GM23338 (cell line): Measurements from ENCODE around the gene COBL. TPM values are rescaled to one million over a fixed set of nuclear protein-coding genes. Genes with fewer than 3 reads are reported as not detected.

Experiments used
- ATAC-seq: fragments of 200-7000 bp; cut with Tn5 transposase; 3 replicates; pipeline ENCODE4 v1.9.1; 2020
- DNase-seq: peaks from one replicate; pipeline ENCODE4 v3.0.0-alpha.2; 2015; ENCODE audit warnings: low spot score
- H2AFZ ChIP-seq: fragments of 200-600 bp; sonication (generic); 2 replicates; pipeline ENCODE4 v1.8.0; 2016; ENCODE audit warnings: antibody characterized with exemption, mild to moderate bottlenecking, moderate library complexity
- H3F3A ChIP-seq: fragments of 200-600 bp; sonication (generic); replicated peaks from 2 replicates; pipeline ENCODE4 v1.8.0; 2017; ENCODE audit warnings: antibody characterized with exemption, mixed run types, low read depth
- H3K27ac ChIP-seq: fragments of 200-600 bp; sonication (generic); 2 replicates; pipeline ENCODE4 v1.6.1; 2016; ENCODE audit warnings: low read depth
- H3K27me3 ChIP-seq: fragments of 200-600 bp; sonication (generic); 2 replicates; pipeline ENCODE4 v1.8.0; 2016; ENCODE audit warnings: mild to moderate bottlenecking, mixed run types, moderate library complexity; ENCODE audit not compliant: insufficient read depth
- H3K36me3 ChIP-seq: fragments of 200-600 bp; sonication (generic); 2 replicates; pipeline ENCODE4 v1.8.0; 2016; ENCODE audit warnings: mild to moderate bottlenecking; ENCODE audit not compliant: insufficient read depth
- H3K4me1 ChIP-seq: fragments of 200-600 bp; sonication (generic); 2 replicates; pipeline ENCODE4 v1.8.0; 2016; ENCODE audit warnings: mild to moderate bottlenecking, moderate library complexity; ENCODE audit not compliant: insufficient read depth
- H3K4me2 ChIP-seq: fragments of 200-600 bp; sonication (generic); 2 replicates; pipeline ENCODE4 v1.7.1; 2017; ENCODE audit warnings: mixed run types
- H3K4me3 ChIP-seq: fragments of 200-600 bp; sonication (generic); 2 replicates; pipeline ENCODE4 v1.6.1; 2016; ENCODE audit warnings: mixed run types
- H3K79me2 ChIP-seq: fragments of 200-600 bp; sonication (generic); replicated peaks from 2 replicates; pipeline ENCODE4 v1.8.0; 2017; ENCODE audit warnings: mild to moderate bottlenecking; ENCODE audit not compliant: insufficient read depth
- H3K9me2 ChIP-seq: fragments of 200-600 bp; sonication (generic); 2 replicates; pipeline ENCODE4 v1.8.0; 2017; ENCODE audit not compliant: insufficient read depth
- H4K20me1 ChIP-seq: fragments of 200-600 bp; sonication (generic); replicated peaks from 2 replicates; pipeline ENCODE4 v1.8.0; 2017; ENCODE audit warnings: mild to moderate bottlenecking; ENCODE audit not compliant: insufficient read depth
- H3K27ac Mint-ChIP-seq: 2 replicates; pipeline ENCODE4 v1.8.0; 2020; ENCODE audit warnings: inconsistent platforms, mild to moderate bottlenecking, moderate library complexity, mixed read lengths
- H3K27me3 Mint-ChIP-seq: 3 replicates; pipeline ENCODE4 v1.8.0; 2022; ENCODE audit warnings: low read depth, mild to moderate bottlenecking, moderate library complexity, mixed read lengths, inconsistent platforms; ENCODE audit not compliant: insufficient read depth, poor library complexity
- H3K36me3 Mint-ChIP-seq: 3 replicates; pipeline ENCODE4 v1.8.0; 2021; ENCODE audit warnings: low read depth, mild to moderate bottlenecking, inconsistent platforms, moderate library complexity, mixed read lengths
- H3K4me1 Mint-ChIP-seq: 3 replicates; pipeline ENCODE4 v1.8.0; 2020; ENCODE audit warnings: mild to moderate bottlenecking, inconsistent platforms, mixed read lengths
- H3K4me3 Mint-ChIP-seq: 3 replicates; pipeline ENCODE4 v1.8.0; 2021; ENCODE audit warnings: moderate library complexity, mild to moderate bottlenecking, inconsistent platforms, mixed read lengths
- H3K9me3 Mint-ChIP-seq: 3 replicates; pipeline ENCODE4 v1.8.0; 2020; ENCODE audit warnings: moderate library complexity, mild to moderate bottlenecking, inconsistent platforms, mixed read lengths
- CREB1 ChIP-seq: fragments of 250-450 bp; sonication (Bioruptor Pico); IDR thresholded peaks from 2 replicates; pipeline ENCODE4 v1.5.0; 2020; ENCODE audit warnings: low read depth, mild to moderate bottlenecking, moderate library complexity
- EZH2 ChIP-seq: fragments of 200-600 bp; sonication (generic); IDR thresholded peaks from one replicate; pipeline ENCODE4 v1.8.0; 2017; ENCODE audit warnings: antibody characterized with exemption, mild to moderate bottlenecking, low read depth; ENCODE audit not compliant: unreplicated experiment
- EZH2phosphoT487 ChIP-seq: fragments of 200-600 bp; sonication (generic); IDR thresholded peaks from one replicate; pipeline ENCODE4 v1.8.1; 2018; ENCODE audit warnings: antibody characterized with exemption; ENCODE audit not compliant: unreplicated experiment
- JUNB ChIP-seq: IDR thresholded peaks from one replicate; pipeline ENCODE4 v1.6.1; 2016; ENCODE audit warnings: antibody characterized with exemption; ENCODE audit not compliant: unreplicated experiment
- NANOG ChIP-seq: IDR thresholded peaks from 2 replicates; pipeline ENCODE4 v1.6.1; 2016; ENCODE audit warnings: antibody characterized with exemption, borderline replicate concordance
- POLR2AphosphoS5 ChIP-seq: IDR thresholded peaks from 2 replicates; pipeline ENCODE4 v1.6.1; 2016; ENCODE audit warnings: antibody characterized with exemption, low read depth
- STAT1 ChIP-seq: IDR thresholded peaks from one replicate; pipeline ENCODE4 v1.6.1; 2016; ENCODE audit warnings: antibody characterized with exemption; ENCODE audit not compliant: unreplicated experiment
- ZNF331 ChIP-seq: fragments of 250-450 bp; sonication (Bioruptor Pico); IDR thresholded peaks from 2 replicates; pipeline ENCODE4 v1.5.0; 2020; ENCODE audit warnings: low read depth, mild to moderate bottlenecking, moderate library complexity
- ZNF462 ChIP-seq: fragments of 250-450 bp; sonication (Bioruptor Pico); IDR thresholded peaks from 2 replicates; pipeline ENCODE4 v1.5.0; 2020; ENCODE audit warnings: mild to moderate bottlenecking, moderate library complexity
- polyA plus RNA-seq: library from polyadenylated mRNA; unstranded; fragments of >200 nt; fragmentation: Nextera tagmentation; extraction: Ambion mirVana; gene quantifications from 2 replicates; pipeline ENCODE4 v1.2.1, GENCODE V29; 2016
- total RNA-seq: library from RNA; depleted of rRNA; stranded (reverse); fragments of >200 nt; shearing (Covaris generic); gene quantifications from 2 replicates; pipeline ENCODE4 v1.2.3, GENCODE V29; 2014
- TF ChIP-seq, protein P1 (sequence below): IDR thresholded peaks from one replicate; pipeline ENCODE4 v1.6.1; 2018; ENCODE audit warnings: antibody characterized with exemption; ENCODE audit not compliant: unreplicated experiment
- TF ChIP-seq, protein P2 (sequence below), 2 experiments: fragments of 200-600 bp in 1 of 2; sonication (generic) in 1 of 2; conservative IDR thresholded peaks; 2 replicates each; pipeline versions ENCODE4 v1.5.1 to v1.6.1; 2016 to 2017; ENCODE audit warnings: antibody characterized with exemption in 2 of 2, low read depth in 2 of 2, mild to moderate bottlenecking in 2 of 2, moderate library complexity in 1 of 2
- TF ChIP-seq, protein P3 (sequence below): IDR thresholded peaks from 2 replicates; pipeline ENCODE4 v1.6.1; 2016; ENCODE audit warnings: antibody characterized with exemption

The COBL gene
- total and polyA plus RNA-seq, 2 experiments from 2014 or later: 18.3 to 51.9 TPM

- TF ChIP-seq ZNF331 (CRISPR knock-in tag): no peak
- TF ChIP-seq NANOG: no peak
- TF ChIP-seq CREB1: no peak
- TF ChIP-seq STAT1: no peak
- no peak for TF ChIP-seq EZH2phosphoT487
- TF ChIP-seq, protein P1, sequence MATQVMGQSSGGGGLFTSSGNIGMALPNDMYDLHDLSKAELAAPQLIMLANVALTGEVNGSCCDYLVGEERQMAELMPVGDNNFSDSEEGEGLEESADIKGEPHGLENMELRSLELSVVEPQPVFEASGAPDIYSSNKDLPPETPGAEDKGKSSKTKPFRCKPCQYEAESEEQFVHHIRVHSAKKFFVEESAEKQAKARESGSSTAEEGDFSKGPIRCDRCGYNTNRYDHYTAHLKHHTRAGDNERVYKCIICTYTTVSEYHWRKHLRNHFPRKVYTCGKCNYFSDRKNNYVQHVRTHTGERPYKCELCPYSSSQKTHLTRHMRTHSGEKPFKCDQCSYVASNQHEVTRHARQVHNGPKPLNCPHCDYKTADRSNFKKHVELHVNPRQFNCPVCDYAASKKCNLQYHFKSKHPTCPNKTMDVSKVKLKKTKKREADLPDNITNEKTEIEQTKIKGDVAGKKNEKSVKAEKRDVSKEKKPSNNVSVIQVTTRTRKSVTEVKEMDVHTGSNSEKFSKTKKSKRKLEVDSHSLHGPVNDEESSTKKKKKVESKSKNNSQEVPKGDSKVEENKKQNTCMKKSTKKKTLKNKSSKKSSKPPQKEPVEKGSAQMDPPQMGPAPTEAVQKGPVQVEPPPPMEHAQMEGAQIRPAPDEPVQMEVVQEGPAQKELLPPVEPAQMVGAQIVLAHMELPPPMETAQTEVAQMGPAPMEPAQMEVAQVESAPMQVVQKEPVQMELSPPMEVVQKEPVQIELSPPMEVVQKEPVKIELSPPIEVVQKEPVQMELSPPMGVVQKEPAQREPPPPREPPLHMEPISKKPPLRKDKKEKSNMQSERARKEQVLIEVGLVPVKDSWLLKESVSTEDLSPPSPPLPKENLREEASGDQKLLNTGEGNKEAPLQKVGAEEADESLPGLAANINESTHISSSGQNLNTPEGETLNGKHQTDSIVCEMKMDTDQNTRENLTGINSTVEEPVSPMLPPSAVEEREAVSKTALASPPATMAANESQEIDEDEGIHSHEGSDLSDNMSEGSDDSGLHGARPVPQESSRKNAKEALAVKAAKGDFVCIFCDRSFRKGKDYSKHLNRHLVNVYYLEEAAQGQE: no peak
- no peak for TF ChIP-seq JUNB
- no peak for TF ChIP-seq POLR2AphosphoS5
Measured at GRCh38 chr7:51025668-51026067, 290.9 kb downstream of the COBL start (continued).

GRCh38 chr7:51024867-51025266 is 291.7 kb downstream of the COBL start:
- Histone ChIP-seq H2AFZ (no peak overlapping the region), H3K4me3 (no peak overlapping the region), H3K4me1 (no peaks in the 10 kb centered on the region), H3K27me3 (no peaks in the 10 kb centered on the region), H3K79me2 (no peaks in the 10 kb centered on the region), H3K4me2 (no peak overlapping the region), H3K36me3 (peaks cover 3% of the 10 kb centered on the region; the same call in 1 of the 2 replicates), H3F3A (no peaks in the 10 kb centered on the region), H3K9me2 (no peaks in the 10 kb centered on the region), H4K20me1 (no peaks in the 10 kb centered on the region), H3K27ac (no peak overlapping the region)
- no peak for DNase-seq
- H3K4me1 Mint-ChIP-seq: peaks cover 2% of the 10 kb centered on the region; the same call in 2 of the 3 replicates
- no peaks in the 10 kb centered on the region for H3K9me3 Mint-ChIP-seq
- no peak overlapping the region for H3K4me3 Mint-ChIP-seq
- no peak for ATAC-seq
- no peak overlapping the region for H3K27ac Mint-ChIP-seq
- H3K27me3 Mint-ChIP-seq: peaks cover 4% of the 10 kb centered on the region
- H3K36me3 Mint-ChIP-seq: peaks cover 23% of the 10 kb centered on the region
- TF ChIP-seq ZNF462 (no peak), EZH2phosphoT487 (no peak), STAT1 (no peak), POLR2AphosphoS5 (no peak), EZH2 (no peak), ZNF331 (CRISPR knock-in tag) (no peak), CREB1 (no peak)
- TF ChIP-seq, protein P2, sequence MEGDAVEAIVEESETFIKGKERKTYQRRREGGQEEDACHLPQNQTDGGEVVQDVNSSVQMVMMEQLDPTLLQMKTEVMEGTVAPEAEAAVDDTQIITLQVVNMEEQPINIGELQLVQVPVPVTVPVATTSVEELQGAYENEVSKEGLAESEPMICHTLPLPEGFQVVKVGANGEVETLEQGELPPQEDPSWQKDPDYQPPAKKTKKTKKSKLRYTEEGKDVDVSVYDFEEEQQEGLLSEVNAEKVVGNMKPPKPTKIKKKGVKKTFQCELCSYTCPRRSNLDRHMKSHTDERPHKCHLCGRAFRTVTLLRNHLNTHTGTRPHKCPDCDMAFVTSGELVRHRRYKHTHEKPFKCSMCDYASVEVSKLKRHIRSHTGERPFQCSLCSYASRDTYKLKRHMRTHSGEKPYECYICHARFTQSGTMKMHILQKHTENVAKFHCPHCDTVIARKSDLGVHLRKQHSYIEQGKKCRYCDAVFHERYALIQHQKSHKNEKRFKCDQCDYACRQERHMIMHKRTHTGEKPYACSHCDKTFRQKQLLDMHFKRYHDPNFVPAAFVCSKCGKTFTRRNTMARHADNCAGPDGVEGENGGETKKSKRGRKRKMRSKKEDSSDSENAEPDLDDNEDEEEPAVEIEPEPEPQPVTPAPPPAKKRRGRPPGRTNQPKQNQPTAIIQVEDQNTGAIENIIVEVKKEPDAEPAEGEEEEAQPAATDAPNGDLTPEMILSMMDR (conservative IDR thresholded peaks at IDR 0.05; ENCODE audit: low read depth in 2 of 2): no peak
- TF ChIP-seq, protein P3, sequence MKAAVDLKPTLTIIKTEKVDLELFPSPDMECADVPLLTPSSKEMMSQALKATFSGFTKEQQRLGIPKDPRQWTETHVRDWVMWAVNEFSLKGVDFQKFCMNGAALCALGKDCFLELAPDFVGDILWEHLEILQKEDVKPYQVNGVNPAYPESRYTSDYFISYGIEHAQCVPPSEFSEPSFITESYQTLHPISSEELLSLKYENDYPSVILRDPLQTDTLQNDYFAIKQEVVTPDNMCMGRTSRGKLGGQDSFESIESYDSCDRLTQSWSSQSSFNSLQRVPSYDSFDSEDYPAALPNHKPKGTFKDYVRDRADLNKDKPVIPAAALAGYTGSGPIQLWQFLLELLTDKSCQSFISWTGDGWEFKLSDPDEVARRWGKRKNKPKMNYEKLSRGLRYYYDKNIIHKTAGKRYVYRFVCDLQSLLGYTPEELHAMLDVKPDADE: no peak
